Muscle of leg (tissue), 11 donors: ENCODE measurements around the gene THSD4. TPM values are rescaled to one million over a fixed set of nuclear protein-coding genes. Genes with fewer than 3 reads are reported as not detected.
"Not testable (repeated sequence)": the region's sequence is repeated elsewhere in the genome, so short reads cannot be mapped to it uniquely, and the experiment has no call there.

Source experiments
- DNase-seq: peaks from one replicate; pipeline ENCODE4 v3.0.0; 2013
- H3K27ac ChIP-seq: one replicate; pipeline ENCODE4 v1.5.1; 2013; ENCODE audit warnings: mild to moderate bottlenecking, low read length, control low read depth
- H3K27me3 ChIP-seq: one replicate; pipeline ENCODE4 v1.6.1; 2013; ENCODE audit warnings: low read length; ENCODE audit not compliant: control insufficient read depth, insufficient read depth
- H3K36me3 ChIP-seq: one replicate; pipeline ENCODE4 v1.6.1; 2013; ENCODE audit warnings: low read length; ENCODE audit not compliant: control insufficient read depth, insufficient read depth
- H3K4me1 ChIP-seq: one replicate; pipeline ENCODE4 v1.6.1; 2013; ENCODE audit warnings: low read length; ENCODE audit not compliant: control insufficient read depth, insufficient read depth
- H3K4me3 ChIP-seq: one replicate; pipeline ENCODE4 v1.5.1; 2013; ENCODE audit warnings: low read length, control low read depth
- H3K9me3 ChIP-seq: replicated peaks from 2 replicates; pipeline ENCODE4 v1.6.1; 2013; ENCODE audit warnings: low read depth, low read length; ENCODE audit not compliant: control insufficient read depth
- WGBS: methylation state at CpG from one replicate; pipeline ENCODE4 v1.1.5; 2013; ENCODE audit warnings: missing lambda C conversion rate; ENCODE audit not compliant: insufficient coverage; 5-methylcytosine and 5-hydroxymethylcytosine counted together
- polyA plus RNA-seq, 8 donors: library from polyadenylated mRNA; unstranded; fragments of 120-200 nt; gene quantifications; one replicate each; pipeline versions ENCODE4 v1.2.1 to v1.2.3, GENCODE V29; 2013; ENCODE audit warnings: inconsistent platforms in 1 of 8, low replicate concordance in 1 of 8; ENCODE audit not compliant: insufficient read length in 8 of 8, insufficient read depth in 1 of 8
- total RNA-seq: library from RNA; stranded (reverse); fragments of 120-200 nt; gene quantifications from one replicate; pipeline ENCODE4 v1.2.4, GENCODE V29; 2013

The THSD4 gene
- total and polyA plus RNA-seq, 9 donors = 17.6 to 33.8 (median 25.5) TPM

DNA sequence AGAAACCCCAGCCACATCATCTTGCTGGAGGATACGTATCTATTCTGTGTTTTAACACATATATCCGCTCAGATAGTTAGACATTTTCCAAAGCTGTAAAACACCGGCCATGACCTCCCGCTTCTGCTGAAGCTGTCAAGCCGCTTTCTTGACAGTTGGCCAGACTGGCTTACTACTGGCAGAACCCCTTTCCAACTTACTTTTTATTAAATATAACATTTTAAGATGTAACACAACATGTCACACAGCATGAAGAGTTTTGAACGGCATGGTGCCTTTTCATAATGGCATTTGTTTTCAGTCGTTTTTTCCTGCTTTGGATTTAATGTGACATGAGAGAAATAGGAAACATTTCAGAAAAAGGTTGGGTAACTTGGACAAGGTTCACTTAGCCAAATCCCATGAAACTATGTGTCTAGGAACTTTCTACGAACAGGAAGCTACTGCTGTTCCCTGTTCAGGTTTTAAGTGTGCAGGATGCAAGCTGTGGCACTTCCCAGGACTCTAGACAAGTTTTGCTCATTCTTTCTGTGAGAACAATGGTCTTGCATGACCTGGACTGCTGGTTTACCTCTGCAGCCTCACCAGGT lies 281.4 kb downstream of the THSD4 start:
- WGBS = 54% methylated on average over 3 of the region's 8 CpGs
- H3K4me3 ChIP-seq = no peak overlapping the region
- H3K4me1 ChIP-seq = peaks cover 11% of the 10 kb centered on the region
- H3K27me3 ChIP-seq = no peaks in the 10 kb centered on the region
- no peaks in the 10 kb centered on the region for H3K36me3 ChIP-seq
- peak; percentile 41 for DNase-seq
- peak overlapping the region; percentile 4 for H3K27ac ChIP-seq
- no peaks in the 10 kb centered on the region for H3K9me3 ChIP-seq

DNA sequence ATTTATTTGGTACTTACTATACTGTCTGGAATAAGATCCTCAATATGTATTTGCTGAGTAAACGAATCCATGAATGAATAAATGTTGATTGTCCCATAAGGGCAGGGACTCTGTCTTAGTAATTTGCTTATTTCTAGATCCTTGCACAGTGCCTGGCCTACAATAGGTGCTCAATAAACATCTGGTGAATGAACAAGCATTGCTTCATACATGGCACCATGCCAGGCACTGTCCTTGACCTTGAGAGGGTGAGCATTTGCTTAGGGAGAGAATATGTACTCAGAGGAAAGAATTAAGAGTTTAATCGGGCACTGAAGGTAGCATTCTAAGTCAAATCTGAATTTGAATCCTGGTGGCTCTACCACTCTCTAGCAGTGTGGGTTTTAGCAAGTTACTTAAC lies 282.1 kb downstream of the THSD4 start:
- DNase-seq = no peak
- 67% methylated on average over 1 of the region's 2 CpGs for WGBS
- H3K9me3 ChIP-seq = no peaks in the 10 kb centered on the region
- H3K27ac ChIP-seq = no peak overlapping the region
- H3K27me3 ChIP-seq = no peaks in the 10 kb centered on the region
- no peak overlapping the region for H3K4me3 ChIP-seq
- H3K36me3 ChIP-seq = no peaks in the 10 kb centered on the region
- H3K4me1 ChIP-seq = peaks cover 7% of the 10 kb centered on the region

DNA sequence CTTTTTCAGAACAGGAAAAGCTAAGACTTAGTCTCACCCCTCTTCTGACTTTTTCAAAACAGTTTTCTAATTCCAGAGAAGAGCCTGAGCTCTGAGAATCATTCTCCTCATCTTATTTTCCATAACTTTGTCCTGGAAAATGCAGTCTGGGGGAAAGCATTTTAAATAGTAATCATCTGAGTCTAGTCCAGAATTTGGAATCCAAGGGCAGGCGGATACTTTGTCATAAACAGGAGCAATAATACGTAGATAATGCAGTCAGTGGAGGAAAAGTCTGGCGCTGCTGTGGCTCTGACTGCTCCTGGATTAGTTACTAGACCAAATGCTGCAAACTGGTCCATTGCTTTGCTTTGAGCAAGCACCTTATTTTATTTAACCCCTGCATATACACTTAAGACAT lies 285.0 kb downstream of the THSD4 start:
- Histone ChIP-seq H3K4me3 (no peak overlapping the region), H3K4me1 (peaks cover 4% of the 10 kb centered on the region), H3K9me3 (no peaks in the 10 kb centered on the region), H3K27me3 (no peaks in the 10 kb centered on the region), H3K27ac (peak overlapping the region; percentile 82), H3K36me3 (no peaks in the 10 kb centered on the region)
- WGBS = 12% methylated on average over 3 of the region's 3 CpGs
- peak; percentile 95 for DNase-seq

DNA sequence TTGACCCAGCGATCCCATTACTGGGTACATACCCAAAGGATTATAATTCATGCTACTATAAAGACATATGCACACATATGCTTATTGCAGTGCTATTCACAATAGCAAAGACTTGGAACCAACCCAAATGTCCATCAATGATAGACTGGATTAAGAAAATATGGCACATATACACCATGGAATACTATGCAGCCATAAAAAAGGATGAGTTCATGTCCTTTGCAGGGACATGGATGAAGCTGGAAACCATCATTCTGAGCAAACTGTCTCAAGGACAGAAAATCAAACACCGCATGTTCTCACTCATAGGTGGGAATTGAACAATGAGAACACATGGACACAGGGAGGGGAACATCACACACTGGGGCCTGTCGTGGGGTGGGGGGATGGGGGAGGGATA lies 286.5 kb downstream of the THSD4 start:
- not testable (repeated sequence) for H3K4me1 ChIP-seq, H3K36me3 ChIP-seq, H3K27me3 ChIP-seq, DNase-seq, H3K9me3 ChIP-seq, H3K27ac ChIP-seq, H3K4me3 ChIP-seq
- WGBS = no CpG with 5 or more reads among the region's 3 CpGs

DNA sequence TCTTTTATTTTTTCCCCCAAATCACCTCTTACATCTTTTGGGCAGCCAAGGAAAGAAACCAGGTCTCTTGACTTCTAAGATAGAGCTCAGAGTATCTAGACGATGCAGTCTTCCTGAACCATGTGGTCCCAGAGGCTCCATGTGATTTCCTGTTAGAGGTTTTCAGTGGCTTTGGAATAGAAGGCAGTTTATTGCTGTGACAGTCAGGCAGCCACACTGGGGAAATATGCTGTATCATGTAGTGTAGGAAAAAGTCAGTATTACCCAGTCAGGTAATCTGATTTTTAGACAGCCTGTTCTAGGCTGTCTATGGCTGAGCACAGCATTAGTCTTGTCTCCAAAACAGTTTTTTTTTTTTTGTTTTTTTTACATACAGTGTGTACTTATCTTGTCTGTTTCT lies 294.3 kb downstream of the THSD4 start:
- WGBS = no CpG with 5 or more reads among the region's 1 CpG

DNA sequence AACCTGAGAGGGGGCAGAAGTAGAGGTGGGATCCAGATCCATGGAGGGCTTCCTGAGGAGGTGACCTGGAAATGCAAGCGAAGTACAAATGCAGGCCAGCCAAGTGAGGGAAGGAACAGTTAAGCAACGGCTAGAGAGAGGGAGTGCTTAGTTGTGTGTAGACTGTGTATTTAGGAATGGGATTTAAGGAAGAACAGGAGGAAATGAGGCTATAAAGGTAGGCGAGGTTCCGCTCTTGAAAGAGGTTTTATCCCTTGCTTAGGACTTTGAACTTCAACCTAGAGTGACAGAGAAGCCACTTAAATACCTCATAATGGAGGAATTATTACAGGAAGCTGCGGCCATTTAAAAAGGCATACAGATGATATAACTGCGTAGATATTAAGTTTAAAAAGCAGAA lies 295.1 kb downstream of the THSD4 start:
- peaks cover 2% of the 10 kb centered on the region for H3K36me3 ChIP-seq
- 61% methylated on average over 2 of the region's 6 CpGs for WGBS
- no peaks in the 10 kb centered on the region for H3K27me3 ChIP-seq
- DNase-seq = no peak
- no peak overlapping the region for H3K27ac ChIP-seq
- H3K4me3 ChIP-seq = no peak overlapping the region
- no peaks in the 10 kb centered on the region for H3K4me1 ChIP-seq
- H3K9me3 ChIP-seq = no peaks in the 10 kb centered on the region

More for the DNA sequence above, 294.3 kb downstream of the THSD4 start:
- DNase-seq = no peak
- Histone ChIP-seq H3K4me1 (no peaks in the 10 kb centered on the region), H3K27me3 (no peaks in the 10 kb centered on the region), H3K9me3 (no peaks in the 10 kb centered on the region), H3K4me3 (no peak overlapping the region), H3K36me3 (peaks cover 2% of the 10 kb centered on the region), H3K27ac (no peak overlapping the region)

DNA sequence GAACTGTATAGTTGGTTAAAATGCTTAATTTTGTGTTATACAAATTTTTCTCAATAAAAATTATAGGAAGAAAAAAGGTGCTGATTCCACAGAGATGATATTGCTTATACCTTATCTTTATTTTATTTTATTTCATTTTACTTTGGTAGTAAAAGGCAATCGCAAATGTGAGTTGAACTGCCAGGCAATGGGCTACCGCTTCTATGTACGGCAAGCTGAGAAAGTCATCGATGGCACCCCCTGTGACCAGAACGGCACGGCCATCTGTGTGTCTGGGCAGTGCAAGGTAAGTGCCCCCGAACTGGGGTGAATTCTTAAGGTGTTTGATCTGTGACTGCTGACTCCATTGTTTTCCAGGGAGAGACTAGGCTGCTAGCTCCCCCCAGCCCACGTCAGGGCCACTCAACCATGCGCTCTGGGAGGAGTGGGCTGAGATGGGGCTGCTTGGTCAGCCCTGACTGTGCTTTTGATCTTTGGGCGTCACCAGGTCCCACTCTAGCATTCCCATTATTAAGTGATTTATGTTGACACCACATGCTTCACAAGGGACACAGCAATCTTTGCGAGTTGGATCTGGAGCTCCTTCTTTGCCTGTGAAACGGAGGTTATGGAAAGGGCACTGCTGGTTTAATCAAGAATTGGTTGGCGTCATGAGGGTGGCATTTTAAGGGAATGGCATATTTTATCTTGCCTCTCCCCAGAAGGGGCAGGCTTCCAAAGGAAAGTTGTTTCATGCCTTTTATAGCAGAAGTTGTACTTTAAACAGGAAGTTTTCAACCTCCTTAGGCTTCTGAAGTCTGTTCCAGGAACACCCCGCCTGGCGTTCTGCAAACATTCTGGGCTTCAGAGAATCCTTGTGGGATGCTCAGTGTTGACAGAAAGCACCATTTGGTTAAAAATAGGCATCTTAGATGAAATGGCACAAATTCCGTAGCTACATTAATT lies 296.5 kb downstream of the THSD4 start:
- Histone ChIP-seq H3K4me1 (no peaks in the 10 kb centered on the region), H3K9me3 (no peaks in the 10 kb centered on the region), H3K36me3 (peaks cover 2% of the 10 kb centered on the region), H3K4me3 (no peak overlapping the region), H3K27ac (no peak overlapping the region), H3K27me3 (no peaks in the 10 kb centered on the region)
- WGBS = 53% methylated on average over 10 of the region's 16 CpGs
- peak; percentile 48 for DNase-seq

DNA sequence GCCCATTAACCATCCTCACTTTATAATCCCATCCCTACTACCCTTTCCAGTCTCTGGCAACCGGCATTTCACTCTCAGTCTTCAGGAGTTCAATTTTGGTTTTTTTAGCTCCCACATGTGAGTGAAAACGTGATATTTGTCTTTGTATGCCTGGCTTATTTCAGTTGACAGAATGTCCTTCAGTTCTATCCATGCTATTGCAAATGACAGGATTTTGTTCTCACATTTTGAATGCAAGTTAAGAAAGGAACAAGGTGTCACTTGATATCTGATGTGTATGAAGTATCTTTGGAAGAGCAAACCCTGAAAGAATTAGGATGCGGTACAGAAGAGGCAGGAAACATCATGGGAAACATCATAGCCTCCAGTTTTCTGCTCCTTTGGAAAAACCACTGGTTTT lies 298.1 kb downstream of the THSD4 start:
- Histone ChIP-seq H3K36me3 (peaks cover 2% of the 10 kb centered on the region), H3K27me3 (no peaks in the 10 kb centered on the region), H3K9me3 (no peaks in the 10 kb centered on the region), H3K4me3 (no peak overlapping the region), H3K27ac (no peak overlapping the region), H3K4me1 (no peaks in the 10 kb centered on the region)
- no CpG with 5 or more reads among the region's 3 CpGs for WGBS
- DNase-seq = no peak

DNA sequence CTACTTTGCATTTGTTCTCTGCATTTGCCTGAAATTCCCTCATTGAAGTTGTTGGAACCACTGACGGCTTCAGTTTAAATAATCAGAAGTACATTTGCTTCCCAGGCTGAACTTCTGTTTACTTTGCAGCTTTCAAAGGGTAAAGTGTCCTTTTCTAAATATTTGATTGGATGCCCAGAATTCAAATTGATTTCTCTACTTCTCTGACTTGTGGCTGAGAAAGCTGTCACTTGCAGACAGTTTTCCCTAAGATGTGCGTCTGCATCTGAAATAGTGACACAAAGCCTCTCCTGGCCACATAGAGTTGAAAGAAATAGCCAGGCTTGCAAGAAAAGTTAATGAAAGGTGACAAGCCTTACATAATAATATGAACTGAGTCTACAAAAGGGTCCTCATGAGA lies 299.6 kb downstream of the THSD4 start:
- WGBS = no CpG with 5 or more reads among the region's 2 CpGs
- DNase-seq = no peak
- no peak overlapping the region for H3K27ac ChIP-seq

DNA sequence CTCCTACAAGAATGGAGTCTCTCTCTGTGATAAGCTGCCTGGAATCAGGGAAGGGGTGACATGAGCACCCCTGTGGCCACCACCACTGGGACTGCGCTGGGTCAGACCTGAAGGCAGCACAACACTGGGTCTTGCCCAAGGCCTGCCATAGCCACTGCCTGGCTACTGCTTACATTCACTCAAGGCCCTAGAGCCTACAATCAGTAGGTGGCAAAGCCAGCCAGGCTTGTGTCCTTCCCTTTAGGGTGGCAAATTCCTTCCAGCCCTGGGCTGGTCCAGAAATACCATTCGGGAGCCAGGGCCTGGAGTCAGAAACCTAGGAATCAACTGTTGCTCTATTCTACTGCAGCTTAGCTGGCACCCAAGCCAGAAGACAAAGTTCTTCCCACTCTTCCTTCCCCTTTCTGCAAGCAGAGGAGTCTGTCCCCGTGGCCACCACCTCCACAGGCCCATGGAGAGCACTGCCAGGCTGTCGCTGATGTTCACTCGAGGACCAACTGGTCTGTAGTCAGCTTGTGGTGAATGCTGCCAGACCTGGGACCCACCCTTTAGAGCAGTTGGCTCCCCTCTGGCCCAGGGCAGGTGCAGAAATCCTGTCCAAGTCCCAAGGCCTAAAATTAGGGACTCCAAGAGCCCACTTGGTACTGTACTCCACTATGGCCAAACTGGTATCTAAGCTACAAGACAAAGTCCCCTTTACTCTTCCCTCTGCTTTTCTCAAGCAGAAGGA lies 307.4 kb downstream of the THSD4 start:
- H3K4me1 ChIP-seq = peaks cover 10% of the 10 kb centered on the region
- H3K4me3 ChIP-seq = no peak overlapping the region
- no peaks in the 10 kb centered on the region for H3K27me3 ChIP-seq
- no peak overlapping the region for H3K27ac ChIP-seq
- no peaks in the 10 kb centered on the region for H3K9me3 ChIP-seq
- DNase-seq = no peak
- WGBS = 98% methylated on average over 5 of the region's 5 CpGs
- H3K36me3 ChIP-seq = no peaks in the 10 kb centered on the region

More for the DNA sequence above, 299.6 kb downstream of the THSD4 start:
- no peak overlapping the region for H3K4me3 ChIP-seq
- H3K4me1 ChIP-seq = no peaks in the 10 kb centered on the region
- H3K36me3 ChIP-seq = peaks cover 2% of the 10 kb centered on the region
- H3K9me3 ChIP-seq = no peaks in the 10 kb centered on the region
- no peaks in the 10 kb centered on the region for H3K27me3 ChIP-seq
